CD4-positive, alpha-beta T cell treated with Interleukin-1 beta for 1 hour (primary cell): ENCODE results near the gene AMBN.
A peak's percentile ranks its signal among the peaks of the same experiment; 100 is the strongest.

Experiments
- DNase-seq, 2 donors: peaks; one replicate each; pipeline ENCODE4 v3.0.0-alpha.2; 2020 to 2022

The AMBN gene, protein sequence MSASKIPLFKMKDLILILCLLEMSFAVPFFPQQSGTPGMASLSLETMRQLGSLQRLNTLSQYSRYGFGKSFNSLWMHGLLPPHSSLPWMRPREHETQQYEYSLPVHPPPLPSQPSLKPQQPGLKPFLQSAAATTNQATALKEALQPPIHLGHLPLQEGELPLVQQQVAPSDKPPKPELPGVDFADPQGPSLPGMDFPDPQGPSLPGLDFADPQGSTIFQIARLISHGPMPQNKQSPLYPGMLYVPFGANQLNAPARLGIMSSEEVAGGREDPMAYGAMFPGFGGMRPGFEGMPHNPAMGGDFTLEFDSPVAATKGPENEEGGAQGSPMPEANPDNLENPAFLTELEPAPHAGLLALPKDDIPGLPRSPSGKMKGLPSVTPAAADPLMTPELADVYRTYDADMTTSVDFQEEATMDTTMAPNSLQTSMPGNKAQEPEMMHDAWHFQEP

GRCh38 chr4:70591955-70592582 is at the start of gene AMBN:
AMBN (plus strand) TSS chr4:70592256; CDS start chr4:70592359, 103 bp downstream.
- DNase-seq, result no peak

GRCh38 chr4:70544279-70544868 is 47.7 kb upstream of the AMBN start:
- DNase-seq, result no peak

DNA sequence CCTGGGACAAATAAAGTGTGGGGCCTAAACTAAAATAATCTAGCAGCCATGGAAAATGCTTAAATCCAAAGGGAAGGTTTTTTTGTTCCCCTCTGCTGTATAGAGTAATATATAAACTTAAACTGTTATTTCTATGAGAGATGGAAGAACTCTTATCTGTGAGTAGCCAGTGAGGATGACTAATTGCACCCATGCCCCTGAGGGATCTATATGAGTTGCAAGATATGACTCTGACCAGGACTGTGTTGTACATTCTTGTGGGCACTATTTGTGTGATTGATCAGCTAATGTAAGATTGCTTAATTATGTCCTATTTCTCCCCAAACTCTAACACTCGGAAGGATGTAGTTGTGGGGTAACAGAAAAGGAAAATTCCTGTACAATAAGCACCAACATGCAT is 35.2 kb upstream of the AMBN start:
- DNase-seq, result no peak

DNA sequence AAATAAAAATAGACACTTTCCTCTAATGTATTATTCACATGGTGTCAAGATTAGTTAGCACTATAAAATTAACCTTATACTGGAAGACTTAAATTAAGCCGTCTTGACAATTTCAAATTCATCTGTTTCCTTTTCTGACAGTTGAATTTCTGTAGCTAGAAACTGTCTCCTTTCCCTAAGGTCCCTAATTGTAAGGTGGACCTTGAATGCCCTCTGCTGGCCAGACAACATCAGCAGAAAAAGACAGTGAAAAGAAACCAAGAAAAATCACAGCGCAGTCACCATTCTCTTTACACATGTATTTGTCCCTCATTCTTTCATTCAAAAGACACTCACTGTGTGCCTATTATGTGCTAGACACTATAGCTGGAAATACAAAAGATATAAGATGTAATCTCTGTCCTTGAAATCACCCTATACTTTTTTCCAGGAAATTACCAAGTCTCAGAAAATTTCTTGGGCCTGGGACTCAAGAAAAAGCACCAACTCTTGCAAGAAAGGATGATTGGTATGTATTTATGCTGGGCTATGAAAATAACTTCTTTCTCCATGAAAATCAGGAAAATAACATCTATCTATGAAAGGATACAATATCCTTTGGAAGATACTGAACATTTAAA is 32.7 kb upstream of the AMBN start:
- peak in 1 of 2 donors; percentile 37 for DNase-seq

DNA sequence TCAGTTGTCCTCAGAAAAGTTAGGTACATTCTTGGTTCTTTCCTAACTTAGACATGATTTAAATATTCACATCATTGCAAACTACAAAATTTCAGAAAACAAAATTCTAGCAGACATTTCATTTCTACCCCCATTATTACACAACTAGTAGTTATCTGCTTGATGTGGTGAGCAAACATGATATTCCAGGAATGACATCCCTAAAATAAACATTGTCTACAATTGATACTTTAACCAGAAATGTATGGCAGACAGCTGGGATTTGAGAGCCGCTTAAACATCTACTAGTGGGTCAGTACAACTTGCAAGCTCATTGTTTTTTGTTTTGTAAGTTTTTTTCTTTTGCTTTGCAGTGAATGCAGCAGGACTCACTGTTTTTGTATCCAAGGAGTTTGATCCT is 32.1 kb upstream of the AMBN start:
- DNase-seq, result no peak

DNA sequence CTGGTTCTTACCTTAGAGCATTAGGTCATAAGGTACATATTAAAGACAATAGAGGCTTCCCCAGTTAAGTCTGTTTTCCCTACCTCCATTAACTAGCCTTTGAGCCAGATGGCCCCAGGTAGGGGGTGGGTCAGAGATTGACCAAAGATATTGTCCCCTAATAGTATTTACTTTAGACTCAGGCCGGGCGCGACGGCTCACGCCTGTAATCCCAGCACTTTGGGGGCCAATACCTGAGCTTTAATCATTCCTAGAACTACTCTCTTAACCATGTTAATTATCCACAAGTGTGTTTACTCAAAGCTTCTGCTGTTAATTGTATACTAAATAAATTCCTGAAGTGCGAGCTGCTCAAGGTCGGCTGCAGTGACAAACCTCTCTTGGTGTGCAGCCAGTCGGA is 28.0 kb upstream of the AMBN start:
- DNase-seq, result no peak

DNA sequence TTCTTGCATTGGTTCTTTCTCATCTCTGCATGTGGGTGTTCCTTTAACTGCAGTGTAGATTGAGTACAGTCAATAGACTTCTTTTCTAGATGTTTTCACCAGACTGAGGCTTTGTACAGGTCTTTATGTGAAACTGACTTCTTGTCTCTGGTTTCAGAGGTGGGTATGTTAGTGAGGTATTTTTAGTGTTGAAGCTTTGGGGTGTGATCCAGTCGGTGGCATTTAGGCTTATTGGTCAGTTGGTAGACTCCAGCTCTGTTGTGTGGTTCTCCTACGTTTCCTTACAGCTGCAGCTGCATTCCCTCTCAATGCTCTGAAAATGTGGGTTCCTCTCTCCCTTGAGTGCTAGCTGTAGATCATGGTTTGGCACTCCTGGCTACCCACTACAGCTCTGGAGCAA is 21.3 kb upstream of the AMBN start:
- DNase-seq, result no peak

DNA sequence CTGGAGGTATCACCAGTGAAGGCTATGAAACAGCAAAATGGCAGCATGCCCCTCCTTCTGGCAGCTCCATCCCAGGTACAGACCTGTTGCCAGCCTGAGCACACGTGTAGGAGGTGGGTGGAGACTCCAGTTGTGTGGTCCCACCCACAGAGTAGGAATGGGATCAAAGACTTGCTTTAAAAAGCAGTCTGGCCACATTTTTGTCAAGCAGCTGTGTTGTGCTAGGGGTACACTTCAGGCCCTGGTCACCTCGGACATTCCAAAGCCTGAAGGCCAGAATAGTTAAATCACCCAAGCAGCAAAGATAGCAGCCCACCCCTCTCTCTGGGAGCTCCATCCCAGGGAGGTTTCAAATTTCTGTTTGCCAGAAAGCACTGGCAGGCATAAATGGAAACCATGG is 20.3 kb upstream of the AMBN start:
- no peak for DNase-seq

DNA sequence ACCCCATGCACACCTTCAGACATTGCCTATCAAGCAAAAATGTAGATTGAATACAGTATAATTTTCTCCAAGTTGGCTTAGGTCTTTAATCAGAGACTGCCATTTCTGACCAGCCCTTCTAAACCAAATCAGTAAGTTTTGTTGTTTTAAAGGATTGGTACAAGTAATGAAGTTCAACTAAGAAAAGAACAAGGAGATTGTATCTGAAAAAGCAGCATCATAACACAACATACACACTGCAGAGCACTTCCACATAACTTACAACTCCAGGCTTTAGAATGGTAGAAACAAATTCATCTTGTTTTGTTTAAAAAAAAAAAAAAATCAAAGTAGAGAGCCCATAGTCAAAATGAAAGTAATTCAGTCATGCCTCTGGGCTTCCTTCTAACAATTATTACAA is 16.1 kb upstream of the AMBN start:
- no peak for DNase-seq

DNA sequence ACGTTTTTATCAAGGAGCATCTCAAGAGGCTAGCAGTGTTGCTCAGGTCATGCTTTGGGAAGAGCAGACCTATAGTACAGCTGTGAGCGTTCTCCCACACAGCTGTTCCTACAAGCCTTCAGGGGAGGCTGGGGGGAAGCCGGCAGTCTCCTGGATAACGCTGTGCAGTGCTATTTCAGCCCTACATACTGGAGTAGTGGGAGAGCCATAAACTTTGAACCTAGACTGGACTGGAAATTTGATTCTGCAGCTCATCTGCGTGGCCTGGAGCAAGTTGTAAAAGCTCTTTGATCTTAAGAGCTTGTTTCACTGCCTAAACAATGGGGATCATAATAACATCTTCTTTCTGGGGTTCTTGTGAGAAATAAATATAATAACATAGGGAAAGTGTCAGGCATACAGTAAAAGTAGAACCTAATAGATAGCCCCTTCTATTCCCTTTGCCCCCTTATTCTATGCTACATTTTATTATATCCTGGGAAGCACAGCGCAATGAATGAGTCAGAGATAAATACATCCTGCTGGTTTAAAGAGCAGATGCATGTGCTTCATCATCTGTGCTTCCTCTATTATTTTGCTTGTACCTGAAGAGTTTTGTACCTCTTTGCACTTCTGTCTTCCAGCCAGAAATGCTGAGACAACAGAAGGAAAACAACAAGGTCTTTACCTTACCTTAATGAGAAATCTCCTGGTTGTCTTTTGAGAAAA is 14.7 kb upstream of the AMBN start:
- no peak for DNase-seq

DNA sequence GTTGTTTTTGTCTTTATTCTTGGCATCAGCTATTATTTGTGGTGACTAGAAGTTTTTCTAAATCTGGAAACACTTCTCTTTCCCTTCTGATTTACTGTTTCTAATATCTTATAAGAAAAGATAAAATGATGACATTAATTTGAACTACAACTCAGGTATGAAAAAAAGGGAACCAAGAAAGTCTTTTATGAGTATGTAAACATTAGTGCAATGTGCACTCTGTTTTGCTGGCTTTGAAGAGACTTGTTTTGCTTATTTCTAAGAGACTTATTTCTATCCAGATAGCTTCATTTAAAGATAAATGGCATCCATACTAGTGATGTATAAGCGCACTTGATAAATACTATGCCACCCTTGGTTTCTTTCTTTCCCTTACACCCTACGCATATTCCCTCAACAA is 10.1 kb upstream of the AMBN start:
- DNase-seq, result no peak

GRCh38 chr4:70583952-70584834 is 7.9 kb upstream of the AMBN start:
- no peak for DNase-seq

GRCh38 chr4:70586841-70587240 is 5.2 kb upstream of the AMBN start:
- DNase-seq, result no peak

- no peak for DNase-seq
These were observed 2.3 kb upstream of the AMBN start for GRCh38 chr4:70589785-70590184.

- DNase-seq, result no peak
These were observed 2.1 kb downstream of the AMBN start for GRCh38 chr4:70594196-70594595.

DNA sequence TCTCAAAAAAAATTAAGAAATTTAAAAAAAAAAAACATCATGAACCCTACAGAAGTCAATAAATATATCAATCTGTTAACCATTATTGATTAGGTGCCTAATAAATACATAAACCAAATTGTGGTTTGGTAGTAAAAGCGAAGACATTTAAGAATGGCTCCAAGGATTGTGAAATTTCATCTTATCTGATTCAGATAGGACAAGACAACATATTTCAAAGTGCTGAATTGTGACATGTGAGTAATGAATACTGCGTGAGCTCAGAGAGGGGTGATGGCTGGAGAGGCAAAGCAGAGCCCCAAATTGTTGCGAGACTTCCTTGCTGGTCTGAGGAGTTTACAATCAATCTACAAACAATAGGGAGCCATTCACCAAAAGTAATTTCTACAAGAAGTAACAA is 8.2 kb downstream of the AMBN start:
- DNase-seq, result no peak

DNA sequence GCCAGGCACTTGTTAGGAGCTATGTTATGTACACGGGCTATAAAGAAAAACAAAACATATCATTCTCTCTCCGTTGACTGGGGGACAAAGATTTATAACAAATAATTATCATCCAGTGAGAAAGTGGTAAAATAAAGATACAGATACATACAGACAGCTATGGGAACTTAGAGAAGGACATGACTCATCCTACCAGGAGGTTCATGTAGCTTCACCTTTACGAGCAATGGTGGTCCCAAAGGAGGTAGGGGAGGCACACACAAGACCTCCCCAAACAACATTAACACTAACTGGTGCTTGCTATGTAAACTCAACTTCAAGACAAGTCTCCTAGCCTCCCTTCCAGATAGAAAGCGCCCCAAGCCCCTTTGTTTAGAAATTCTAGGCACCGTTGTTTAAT is 8.9 kb downstream of the AMBN start:
- DNase-seq, result no peak

DNA sequence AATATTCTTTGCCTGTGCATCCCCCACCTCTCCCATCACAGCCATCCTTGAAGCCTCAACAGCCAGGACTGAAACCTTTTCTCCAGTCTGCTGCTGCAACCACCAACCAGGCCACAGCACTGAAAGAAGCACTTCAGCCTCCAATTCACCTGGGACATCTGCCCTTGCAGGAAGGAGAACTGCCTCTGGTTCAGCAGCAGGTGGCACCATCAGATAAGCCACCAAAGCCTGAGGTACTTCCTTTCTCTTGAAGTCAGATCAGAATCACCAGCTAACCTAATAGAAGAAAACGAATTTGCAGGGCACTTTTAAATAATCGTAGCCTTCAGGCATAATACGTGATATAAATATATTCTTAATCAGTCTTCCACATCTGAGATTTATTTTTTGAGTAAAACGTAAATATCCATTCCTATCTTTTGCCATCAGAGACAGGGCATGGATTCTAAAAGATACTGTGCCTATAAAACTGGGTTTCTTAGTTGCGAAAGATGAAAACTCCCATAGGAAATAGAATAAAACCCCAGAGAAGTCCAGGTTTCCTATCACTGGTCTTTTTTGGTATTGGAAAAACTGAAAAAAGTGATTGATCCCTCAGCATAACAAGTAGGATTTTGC is 9.5 kb downstream of the AMBN start:
- DNase-seq, result peak; percentile 67 to 74

GRCh38 chr4:70603856-70604255 is 11.8 kb downstream of the AMBN start:
- no peak for DNase-seq

GRCh38 chr4:70606459-70606858 is 14.4 kb downstream of the AMBN start:
- no peak for DNase-seq

- no peak for DNase-seq
These were observed 15.3 kb downstream of the AMBN start for GRCh38 chr4:70607334-70607853.
